HG02943 (cell line): ENCODE data around the gene TARP.
"Not testable (repeated sequence)": the region's sequence is repeated elsewhere in the genome, so short reads cannot be mapped to it uniquely, and the experiment has no call there.

Source experiments
- ATAC-seq: cut with Tn5 transposase; IDR thresholded peaks from one replicate; pipeline ENCODE4 v1.9.1; 2021; ENCODE audit warnings: mild to moderate bottlenecking, low read depth, moderate library complexity; ENCODE audit not compliant: unreplicated experiment

TARP gene

DNA sequence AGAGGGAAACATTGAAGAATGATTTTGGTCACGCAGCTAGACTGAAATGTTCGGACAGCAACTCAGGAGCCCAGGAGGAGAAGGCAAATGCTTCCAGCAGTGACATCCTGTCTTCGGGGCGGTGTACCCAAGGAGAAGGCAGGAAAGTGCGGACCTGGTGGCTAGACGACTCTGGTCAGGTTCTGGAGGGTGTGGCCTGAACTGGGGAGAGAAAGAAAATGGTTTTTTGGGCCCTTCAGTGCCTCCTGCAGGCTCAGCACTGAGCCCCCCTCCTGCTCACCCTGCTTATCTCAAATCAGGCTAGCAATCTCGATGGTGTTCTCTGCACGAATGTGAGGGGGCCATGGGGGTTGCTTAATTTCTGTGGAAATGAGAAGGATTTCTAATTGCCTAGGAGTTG is 26.7 kb upstream of the TARP start:
- no peak for ATAC-seq

DNA sequence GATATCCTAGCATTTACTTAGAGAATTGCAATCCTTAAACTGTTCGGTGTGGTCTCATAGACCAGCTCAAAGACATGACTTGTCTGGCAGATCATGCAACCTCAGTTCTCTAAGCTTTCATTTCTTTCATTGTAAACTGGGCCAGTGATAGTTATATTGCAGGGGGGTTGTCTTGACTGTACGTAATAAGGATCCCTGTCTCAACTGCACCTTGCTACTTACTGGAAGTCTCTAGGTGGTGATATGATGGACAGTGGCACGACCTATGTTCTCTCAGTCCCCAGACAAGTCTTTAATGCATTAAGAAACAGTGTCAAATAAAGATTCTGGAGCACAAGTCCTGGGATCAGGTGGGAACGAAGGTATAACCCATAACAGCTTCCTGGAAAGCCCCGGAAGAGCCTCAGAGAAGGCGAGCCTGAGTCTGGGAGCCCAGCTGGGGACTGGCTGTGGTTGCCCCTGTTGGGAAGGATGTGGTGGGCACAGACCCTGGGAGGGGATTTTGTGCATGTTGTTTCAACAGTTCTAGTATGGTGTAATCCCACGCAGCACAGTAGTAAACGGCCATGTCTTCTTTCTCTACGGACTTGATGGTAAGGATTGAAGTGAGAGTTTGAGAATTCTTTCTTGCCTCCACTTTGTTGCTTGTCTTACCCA is 26.0 kb upstream of the TARP start:
- ATAC-seq, result no peak

DNA sequence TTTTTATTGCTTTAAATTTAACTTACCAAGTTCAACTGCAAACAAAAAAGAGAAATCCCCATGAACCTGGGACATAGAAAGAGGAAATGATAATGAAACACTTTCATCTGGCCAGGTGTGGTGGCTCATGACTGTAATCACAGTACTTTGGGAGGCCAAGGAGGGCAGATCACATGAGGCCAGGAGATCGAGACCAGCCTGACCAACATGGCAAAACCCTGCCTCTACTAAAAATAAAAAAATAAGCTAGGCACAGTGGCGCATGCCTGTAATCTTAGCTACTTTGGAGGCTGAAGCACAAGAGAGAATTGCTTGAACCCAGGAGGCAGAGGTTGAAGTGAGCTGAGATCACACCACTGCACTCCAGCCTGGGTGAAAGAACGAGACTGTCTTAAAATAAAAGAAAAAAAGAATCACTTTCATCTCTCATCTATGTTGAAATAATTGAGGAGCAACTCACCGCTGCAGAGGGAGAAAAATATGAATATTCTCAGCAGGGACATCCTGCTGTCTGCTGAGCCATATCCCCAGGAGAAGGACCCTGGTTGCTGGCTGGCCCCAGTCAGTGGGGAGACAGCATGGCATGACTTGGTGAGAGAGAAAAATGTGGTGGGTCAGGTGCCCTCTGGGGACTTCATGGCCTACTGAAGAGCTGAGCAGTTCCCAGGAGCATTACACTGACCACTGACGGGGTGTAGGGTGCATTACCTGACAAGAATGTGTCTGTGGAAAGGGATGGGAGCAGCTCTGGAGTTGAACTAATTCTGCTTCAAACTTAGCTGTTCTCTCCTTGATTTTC is 22.8 kb upstream of the TARP start:
- no peak for ATAC-seq

DNA sequence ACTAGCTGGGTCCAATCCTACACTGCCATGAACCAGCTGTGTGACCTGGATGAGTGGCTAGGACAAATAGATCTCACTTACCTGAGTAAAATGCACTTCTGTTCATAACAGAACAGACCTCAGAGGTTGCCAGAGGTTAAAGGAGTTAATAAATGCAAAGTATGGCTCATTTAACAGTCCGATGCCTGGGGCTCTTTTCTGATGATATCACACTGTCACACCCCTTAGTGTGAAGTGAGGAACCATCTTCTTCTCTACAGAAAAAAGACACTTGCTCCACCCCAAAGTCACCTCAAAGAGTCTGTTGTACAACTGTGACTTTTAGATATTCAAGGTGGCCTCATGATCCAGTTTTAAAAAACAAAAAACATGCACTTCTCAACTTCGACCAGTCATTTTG is 21.5 kb upstream of the TARP start:
- no peak for ATAC-seq

DNA sequence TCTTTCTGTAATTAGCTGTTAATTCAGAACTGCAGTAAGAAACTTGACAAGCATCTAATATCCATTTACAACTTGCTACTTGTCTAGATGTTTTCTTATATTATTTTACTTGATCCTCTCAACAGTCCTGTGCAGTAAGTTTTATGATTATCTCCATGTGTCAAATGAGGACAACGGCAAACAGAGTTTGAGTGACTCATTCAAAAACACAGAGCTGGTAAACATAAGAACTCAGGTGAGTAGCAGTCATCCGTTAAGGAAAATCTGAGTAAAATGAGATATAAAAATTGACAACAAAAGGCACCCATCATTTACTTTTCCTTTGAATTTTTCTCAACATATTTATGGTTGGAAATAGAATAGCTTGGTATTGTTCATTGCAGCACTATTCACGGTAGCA is 19.0 kb upstream of the TARP start:
- no peak for ATAC-seq

DNA sequence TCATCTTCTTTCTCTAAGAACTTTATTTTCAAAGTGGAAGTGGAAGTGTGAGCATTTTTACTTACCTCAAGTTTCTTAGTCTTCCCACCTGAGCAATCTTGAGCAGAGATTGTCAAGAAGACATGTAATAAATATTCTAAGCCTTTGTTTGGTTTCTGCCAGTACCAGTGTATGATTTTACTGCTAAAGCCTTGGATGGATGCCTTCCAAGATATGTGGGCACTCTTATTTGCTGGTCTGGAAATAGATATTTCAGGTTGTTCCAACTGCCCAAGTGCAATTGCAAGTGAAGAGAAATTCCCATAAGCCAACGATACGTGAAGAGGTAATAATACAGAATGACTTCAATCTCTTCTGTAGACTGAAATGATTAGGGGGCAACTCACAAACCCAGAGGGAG is 18.2 kb upstream of the TARP start:
- no peak for ATAC-seq

DNA sequence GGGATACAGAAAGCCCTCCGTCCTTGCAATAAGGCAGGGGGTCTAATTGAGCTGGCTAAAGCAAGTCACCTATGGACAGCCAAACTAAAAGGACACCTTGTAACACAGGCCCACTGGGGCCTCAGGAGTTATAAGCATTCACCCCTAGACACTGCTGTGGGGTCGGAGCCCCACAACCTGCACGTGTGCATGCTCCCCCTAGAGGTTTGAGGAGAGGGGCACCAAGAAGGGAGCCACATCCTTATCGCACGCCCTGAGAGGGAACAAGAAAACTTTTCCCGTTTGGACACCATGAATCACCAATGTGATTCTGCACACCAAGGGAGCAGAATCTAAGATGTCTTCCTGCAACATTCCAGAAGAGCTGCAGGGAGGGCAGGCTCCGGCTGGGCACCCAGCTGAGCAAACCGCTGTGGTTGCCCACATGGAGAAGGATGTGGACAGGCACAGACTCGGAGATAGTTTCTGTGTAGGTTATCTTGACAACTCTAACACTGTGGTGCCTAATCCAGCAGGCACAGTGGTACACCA is 17.7 kb upstream of the TARP start:
- no peak for ATAC-seq

DNA sequence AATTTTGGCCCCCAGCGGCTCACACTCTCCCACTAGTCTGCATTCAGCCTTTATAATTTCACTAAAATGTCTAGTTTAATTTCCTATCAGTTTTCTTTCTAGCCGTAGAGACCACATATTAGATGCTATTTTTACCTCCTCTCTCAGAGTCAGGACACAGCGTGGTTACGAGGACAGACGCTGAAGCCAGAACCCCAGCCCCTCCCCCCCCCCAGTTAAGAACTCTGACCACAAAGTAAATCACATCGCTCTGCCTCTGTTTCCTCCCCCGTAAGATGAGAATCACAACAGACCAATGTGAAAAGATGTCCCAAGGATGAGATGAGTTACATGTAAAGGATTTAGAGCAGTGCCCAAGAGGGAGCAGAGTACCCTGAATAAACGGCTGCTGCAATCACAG is 11.1 kb upstream of the TARP start:
- ATAC-seq, result no peak

DNA sequence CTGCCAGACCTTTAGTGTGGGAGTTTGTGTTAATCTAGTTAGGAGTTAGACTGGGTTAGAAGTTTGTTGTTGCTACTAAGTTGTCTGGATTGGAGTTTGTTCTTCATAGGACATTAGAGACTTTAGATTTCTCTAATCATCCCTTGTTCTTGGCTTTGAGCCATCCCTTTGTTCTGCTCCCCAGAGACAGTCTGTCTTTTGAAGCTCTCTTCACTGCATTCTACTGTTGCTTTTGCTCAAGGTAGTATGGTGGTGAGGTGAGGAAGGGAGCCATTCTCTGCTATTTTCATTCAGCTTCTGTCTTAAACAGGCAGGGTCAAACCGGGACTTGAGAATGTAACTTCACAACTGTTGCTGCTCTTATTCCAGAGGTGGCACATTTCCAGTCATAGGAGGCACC is 10.4 kb upstream of the TARP start:
- ATAC-seq, result no peak

DNA sequence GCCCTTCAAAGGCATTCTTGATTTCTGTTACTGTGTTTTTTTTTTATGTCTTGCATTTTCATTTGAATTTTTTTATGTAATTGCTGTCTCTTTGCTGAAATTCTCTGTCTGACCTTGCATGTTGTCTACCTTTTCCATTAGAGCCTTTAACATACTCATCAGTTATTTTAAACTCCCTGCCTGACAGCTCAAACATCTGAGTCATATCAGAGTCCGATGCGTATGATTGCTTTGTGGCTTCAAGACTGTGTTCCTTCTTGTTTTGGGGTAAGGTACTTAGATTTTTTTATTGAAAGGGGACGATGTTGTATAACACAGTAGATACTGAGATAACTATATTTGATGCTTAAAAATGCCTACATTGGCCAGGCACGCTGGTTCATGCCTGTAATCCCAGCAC is 9.7 kb upstream of the TARP start:
- ATAC-seq, result no peak

DNA sequence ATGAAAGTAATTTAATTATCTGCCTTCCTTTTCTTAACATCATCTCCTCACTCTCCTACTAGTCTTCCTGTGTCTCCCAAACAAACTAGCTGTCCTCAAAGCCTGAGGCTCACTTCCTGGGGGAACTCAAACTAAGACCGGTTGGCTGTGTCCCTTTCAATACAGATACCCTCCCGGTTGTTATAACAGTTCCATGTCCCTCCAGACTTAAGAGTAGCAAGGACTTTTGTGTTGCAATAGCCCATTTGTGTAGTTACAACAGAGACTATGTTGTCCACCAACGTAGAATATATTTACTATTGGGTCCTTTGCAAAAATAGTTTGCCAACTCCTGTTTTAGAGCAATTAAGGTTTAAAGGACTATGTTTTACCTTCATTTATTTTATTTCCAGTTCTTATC is 8.6 kb upstream of the TARP start:
- ATAC-seq, result no peak

DNA sequence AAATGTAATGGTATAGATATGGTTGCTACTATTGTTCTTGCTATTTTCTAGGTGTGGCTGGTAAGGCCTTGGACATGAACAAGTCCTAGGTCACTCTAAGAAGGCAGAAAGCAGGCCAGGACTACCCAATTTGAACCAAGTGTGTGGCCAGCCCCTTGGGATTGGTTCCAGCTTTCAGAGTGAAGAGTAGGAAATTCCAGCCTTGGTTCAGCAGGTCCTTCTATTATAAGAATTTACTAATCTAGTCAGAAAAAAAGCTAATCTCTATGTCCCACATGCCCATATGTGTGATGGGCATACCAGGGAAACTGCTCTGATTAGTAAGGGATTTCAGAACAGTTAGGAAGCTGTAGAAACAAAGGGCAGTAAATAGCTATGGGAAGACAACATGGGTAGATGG is 7.8 kb upstream of the TARP start:
- ATAC-seq, result no peak

DNA sequence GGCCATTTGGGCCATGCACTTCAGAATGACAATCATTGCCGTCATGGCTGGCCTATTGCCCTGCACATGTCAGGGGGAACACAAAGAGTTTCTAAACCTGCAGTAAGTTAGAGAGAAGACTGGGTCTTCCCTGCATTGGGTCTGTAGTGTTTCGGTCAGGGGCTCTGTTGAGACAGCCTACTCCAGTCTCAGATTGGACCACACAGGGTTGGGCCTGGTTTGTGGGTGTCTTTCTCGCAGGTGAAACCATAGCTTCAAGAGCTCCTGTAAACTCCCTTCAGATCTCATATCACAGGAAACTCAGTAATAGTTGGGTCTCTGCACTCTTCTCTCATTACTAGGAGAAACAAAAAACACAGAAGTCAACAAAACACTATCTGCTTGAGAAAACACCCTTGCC is 7.3 kb upstream of the TARP start:
- no peak for ATAC-seq

DNA sequence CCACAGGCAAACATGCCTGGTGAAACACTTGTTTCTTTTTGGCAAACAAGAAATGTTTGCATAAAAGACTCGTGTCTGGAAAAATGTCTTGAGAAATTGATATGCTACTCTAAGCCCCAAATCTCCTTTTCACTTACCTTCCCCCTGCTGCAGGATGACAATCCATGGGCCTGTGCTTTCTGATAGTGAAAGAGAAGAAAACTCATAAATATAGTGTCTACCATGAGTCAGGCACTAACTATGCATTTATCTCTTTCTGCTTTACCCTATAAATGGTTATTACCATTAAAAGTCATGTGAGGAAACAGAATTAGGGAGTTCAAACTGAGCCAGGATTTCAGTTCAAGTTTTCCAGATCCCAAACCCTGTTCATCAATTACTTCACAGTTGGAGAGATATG is 6.6 kb upstream of the TARP start:
- ATAC-seq, result no peak

DNA sequence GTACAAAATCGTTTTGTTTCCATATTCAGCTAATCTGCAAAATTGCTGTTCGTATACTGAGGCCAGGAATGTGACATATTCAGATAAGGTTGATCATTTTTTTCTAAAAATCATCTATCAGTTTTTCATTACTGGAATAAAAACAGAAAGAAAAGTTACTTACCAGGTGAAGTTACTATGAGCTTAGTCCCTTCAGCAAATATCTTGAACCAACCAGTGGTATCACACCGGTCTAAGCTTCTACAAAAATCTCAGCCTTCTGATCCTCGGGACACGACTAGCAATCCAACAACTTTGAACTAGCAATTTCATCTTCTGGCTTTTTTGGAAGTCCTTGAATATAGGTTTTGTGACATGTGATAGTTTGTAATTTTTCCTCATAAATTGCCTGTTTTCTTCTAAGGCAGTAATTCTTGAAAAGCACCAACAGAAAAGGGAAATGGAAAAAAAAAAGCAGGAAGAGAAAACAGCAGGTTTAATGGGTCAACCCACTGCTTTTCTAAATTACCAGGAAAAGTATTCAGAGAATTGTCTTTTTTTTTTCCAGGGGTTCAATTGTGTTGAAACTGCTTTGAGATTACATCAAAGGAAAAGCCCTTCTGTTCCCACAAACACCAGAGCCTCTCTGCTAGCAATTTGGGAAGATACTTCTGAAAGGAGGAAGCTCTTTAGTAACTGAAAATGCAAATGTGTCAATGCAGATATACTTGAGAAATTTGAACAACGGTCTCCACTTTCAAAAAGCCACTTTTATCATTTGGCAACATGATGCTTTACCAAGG is 2.9 kb upstream of the TARP start:
- ATAC-seq, result no peak

DNA sequence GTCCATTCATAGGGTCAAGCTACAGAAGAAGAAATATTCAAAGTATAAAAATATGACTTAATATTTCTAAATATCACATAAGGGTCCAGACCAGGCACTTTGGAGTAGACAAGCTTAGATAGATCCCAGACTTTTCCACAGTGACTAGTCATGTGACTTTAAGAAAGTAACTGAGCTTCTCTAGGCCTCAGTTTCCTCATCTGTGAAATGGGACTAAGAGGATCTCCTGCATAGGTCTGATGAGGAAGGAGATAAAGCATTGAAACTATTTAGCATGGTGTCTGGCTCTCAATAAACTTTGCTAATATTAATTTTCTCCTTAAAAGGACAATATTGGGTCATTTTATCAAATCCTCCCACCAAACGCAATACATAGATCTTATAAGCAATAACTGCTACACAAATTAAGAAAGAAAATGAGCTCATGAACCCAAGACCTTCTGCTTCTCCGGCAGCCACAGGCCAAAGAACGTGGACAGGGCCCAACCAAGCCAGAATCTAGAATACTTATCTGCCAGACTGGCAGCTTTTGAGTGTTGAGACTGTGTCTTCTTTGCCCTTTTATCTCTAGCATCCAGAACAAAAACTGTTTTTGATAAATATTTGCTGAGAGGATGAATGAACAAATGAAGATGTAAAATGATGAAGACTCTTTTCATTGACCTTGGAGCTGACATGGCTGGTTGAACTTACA is 1.6 kb upstream of the TARP start:
- ATAC-seq, result no peak

DNA sequence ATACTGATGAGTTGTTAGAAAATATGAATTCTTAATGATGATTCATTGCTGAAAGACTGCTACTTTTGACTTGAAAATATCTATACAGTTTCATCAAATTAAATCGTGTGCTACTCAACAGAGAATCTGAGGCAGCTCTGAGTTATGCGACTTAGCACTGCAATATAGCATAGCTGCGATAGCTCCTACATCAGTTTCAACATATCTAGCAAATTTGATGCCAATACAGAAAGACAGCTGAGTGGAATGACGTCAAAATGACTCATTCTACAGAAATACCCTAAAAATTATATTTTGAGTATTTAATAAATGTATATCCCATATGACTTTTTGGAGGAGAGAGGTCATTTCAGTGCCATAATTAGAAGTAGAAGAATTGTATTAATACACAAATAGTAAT is 1.1 kb upstream of the TARP start:
- ATAC-seq, result no peak

DNA sequence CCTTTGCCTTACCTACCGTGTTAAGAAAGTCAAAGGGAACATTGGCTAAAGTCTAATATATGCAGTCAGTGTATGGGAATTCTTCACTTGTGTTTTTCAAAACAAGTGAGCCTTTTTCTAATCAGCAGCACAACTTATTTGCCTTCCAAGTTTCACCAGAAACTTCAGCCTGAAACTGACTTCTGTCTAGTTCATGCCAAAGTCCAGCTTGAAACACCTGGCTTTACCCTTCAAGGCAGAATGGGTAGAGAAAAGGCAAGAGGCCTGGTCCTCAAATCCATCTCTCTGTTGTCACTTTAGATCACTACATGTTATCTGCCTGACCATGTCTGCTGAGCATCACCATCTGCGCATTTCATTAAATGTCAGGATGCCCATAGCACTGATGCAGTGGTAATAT is 3.0 kb downstream of the TARP start:
- not testable (repeated sequence) for ATAC-seq

DNA sequence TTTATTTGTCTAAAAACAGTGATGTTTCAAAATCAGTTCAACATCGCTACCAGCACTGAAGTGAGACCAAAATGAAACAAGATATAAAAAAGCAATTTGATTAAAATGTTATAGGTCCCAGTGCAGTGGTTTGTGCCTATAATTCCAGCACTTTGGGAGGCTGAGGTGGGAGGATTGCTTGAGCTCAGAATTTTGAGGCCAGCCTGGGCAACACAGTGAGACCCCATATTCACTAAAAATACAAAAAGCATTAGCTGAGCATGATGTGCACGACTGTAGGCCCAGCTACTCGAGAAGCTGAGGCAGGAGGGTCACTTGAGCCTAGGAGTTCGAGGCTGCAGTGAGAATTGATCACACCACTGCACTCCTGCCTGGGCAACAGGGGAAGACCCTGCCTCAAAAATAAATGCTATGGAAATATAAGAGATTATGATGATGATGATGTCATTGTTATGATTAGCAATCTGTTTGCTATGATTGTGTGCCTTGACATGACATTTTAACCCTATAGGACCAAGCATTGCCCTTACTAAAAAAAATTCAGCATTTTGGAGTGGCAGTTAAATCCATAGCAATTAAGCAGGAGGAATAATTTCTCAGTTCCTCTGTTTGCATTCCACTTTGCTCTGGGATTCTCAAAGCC is 3.6 kb downstream of the TARP start:
- ATAC-seq, result not testable (repeated sequence)

DNA sequence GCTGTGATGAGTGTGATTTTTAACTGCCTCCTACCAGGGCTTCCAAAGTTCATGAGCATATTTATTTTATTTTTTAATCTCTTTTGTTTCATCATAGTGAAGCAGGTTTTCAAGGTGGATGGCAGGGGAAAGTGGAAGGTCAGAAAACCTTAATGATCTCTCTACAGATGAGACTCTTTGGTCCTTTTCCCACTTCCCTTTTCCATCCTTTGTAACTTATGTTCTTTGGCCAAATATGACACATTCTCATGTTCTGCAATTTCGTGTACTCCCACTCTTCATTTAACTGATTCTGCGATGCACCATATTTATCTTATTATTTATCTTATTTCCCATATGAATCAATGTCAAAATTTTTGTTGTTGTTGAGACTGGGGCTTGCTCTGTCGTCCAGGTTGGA is 7.5 kb downstream of the TARP start:
- ATAC-seq, result not testable (repeated sequence)
